HG03135 (cell line): ENCODE data around the gene PLA2G2F.
"Not testable (repeated sequence)": the region's sequence is repeated elsewhere in the genome, so short reads cannot be mapped to it uniquely, and the experiment has no call there.

Source experiments
- ATAC-seq: cut with Tn5 transposase; IDR thresholded peaks from one replicate; pipeline ENCODE4 v1.9.1; 2021; ENCODE audit warnings: mild to moderate bottlenecking, moderate library complexity; ENCODE audit not compliant: unreplicated experiment

The PLA2G2F gene

GRCh38 chr1:20114021-20114648 is 25.0 kb upstream of the PLA2G2F start:
- no peak for ATAC-seq

- no peak for ATAC-seq
Observed at GRCh38 chr1:20115479-20115878, 23.6 kb upstream of the PLA2G2F start.

GRCh38 chr1:20115916-20116315 is 23.2 kb upstream of the PLA2G2F start:
- no peak for ATAC-seq

- no peak for ATAC-seq
Observed at GRCh38 chr1:20117236-20117635, 21.9 kb upstream of the PLA2G2F start.

- ATAC-seq: no peak
Observed at GRCh38 chr1:20119347-20119746, 19.8 kb upstream of the PLA2G2F start, which contains the start of gene PLA2G2D. TSS of gene PLA2G2D (minus strand) at chr1:20119536. CDS start at chr1:20119498, 38 bp downstream.

- ATAC-seq: no peak
Observed at GRCh38 chr1:20120796-20121195, 18.3 kb upstream of the PLA2G2F start.

- ATAC-seq: no peak
Observed at GRCh38 chr1:20123722-20124455, 15.2 kb upstream of the PLA2G2F start.

GRCh38 chr1:20124456-20125057 is 14.6 kb upstream of the PLA2G2F start:
- ATAC-seq: no peak

GRCh38 chr1:20125100-20125499 is 14.0 kb upstream of the PLA2G2F start:
- no peak for ATAC-seq

GRCh38 chr1:20126041-20126805 is 12.9 kb upstream of the PLA2G2F start:
- no peak for ATAC-seq

- ATAC-seq: no peak
Observed at GRCh38 chr1:20126806-20127440, 12.2 kb upstream of the PLA2G2F start.

GRCh38 chr1:20130518-20130917 is 8.6 kb upstream of the PLA2G2F start:
- ATAC-seq: not testable (repeated sequence)

- no peak for ATAC-seq
Observed at GRCh38 chr1:20134995-20135394, 4.1 kb upstream of the PLA2G2F start.

GRCh38 chr1:20136249-20136648 is 2.9 kb upstream of the PLA2G2F start:
- no peak for ATAC-seq

GRCh38 chr1:20137055-20137454 is 2.1 kb upstream of the PLA2G2F start:
- ATAC-seq: no peak

GRCh38 chr1:20137604-20138003 is 1.5 kb upstream of the PLA2G2F start:
- no peak for ATAC-seq

GRCh38 chr1:20138346-20138745 is 777 bp upstream of the PLA2G2F start:
- no peak for ATAC-seq

- no peak for ATAC-seq
Observed at GRCh38 chr1:20139776-20140612, 871 bp downstream of the PLA2G2F start.

GRCh38 chr1:20141001-20141400 is 1.9 kb downstream of the PLA2G2F start:
- no peak for ATAC-seq

- ATAC-seq: no peak
Observed at GRCh38 chr1:20141466-20141865, 2.3 kb downstream of the PLA2G2F start.
